HG03378 (cell line): ENCODE results near the gene DTX1.

ENCODE experiments used
- ATAC-seq: cut with Tn5 transposase; IDR thresholded peaks from one replicate; pipeline ENCODE4 v1.9.1; 2021; ENCODE audit warnings: mild to moderate bottlenecking, moderate library complexity; ENCODE audit not compliant: unreplicated experiment

Gene DTX1

GRCh38 chr12:113054948-113055486 is 1.5 kb upstream of the DTX1 start:
- ATAC-seq, result no peak

- no peak for ATAC-seq
Measured at GRCh38 chr12:113055594-113056380, 743 bp upstream of the DTX1 start.

GRCh38 chr12:113056381-113056630 is 224 bp upstream of the DTX1 start:
- ATAC-seq, result no peak

GRCh38 chr12:113057565-113058485 is 1.3 kb downstream of the DTX1 start:
- no peak for ATAC-seq

GRCh38 chr12:113058553-113058952 is 2.0 kb downstream of the DTX1 start:
- no peak for ATAC-seq

- ATAC-seq, result no peak
Measured at GRCh38 chr12:113059071-113059595, 2.6 kb downstream of the DTX1 start.

GRCh38 chr12:113060336-113060960 is 3.9 kb downstream of the DTX1 start:
- ATAC-seq, result no peak

- ATAC-seq, result no peak
Measured at GRCh38 chr12:113061061-113061694, 4.6 kb downstream of the DTX1 start.

GRCh38 chr12:113062502-113063395 is 6.2 kb downstream of the DTX1 start:
- ATAC-seq, result no peak

- no peak for ATAC-seq
Measured at GRCh38 chr12:113063396-113064350, 7.1 kb downstream of the DTX1 start.

- no peak for ATAC-seq
Measured at GRCh38 chr12:113064395-113065125, 8.0 kb downstream of the DTX1 start.

- no peak for ATAC-seq
Measured at GRCh38 chr12:113065126-113066007, 8.8 kb downstream of the DTX1 start.

GRCh38 chr12:113066813-113067400 is 10.4 kb downstream of the DTX1 start:
- ATAC-seq, result no peak

- no peak for ATAC-seq
Measured at GRCh38 chr12:113067987-113068935, 11.7 kb downstream of the DTX1 start.

- ATAC-seq, result no peak
Measured at GRCh38 chr12:113069149-113069548, 12.6 kb downstream of the DTX1 start.

GRCh38 chr12:113069751-113070116 is 13.2 kb downstream of the DTX1 start:
- no peak for ATAC-seq
